SK-N-SH treated with all-trans-retinoic acid at 6 μM for 48 hours (cell line): ENCODE data around the gene CCDC154.

Experiments
- ARNTL ChIP-seq: fragments of 450-650 bp; formaldehyde crosslinking; IDR thresholded peaks from 2 replicates; pipeline ENCODE4 v1.5.0; 2020; ENCODE audit warnings: low read depth, mild to moderate bottlenecking, moderate library complexity, borderline replicate concordance
- PPARA ChIP-seq: fragments of 250-450 bp; sonication (Bioruptor Pico); IDR thresholded peaks from 2 replicates; pipeline ENCODE4 v1.5.0; 2020; ENCODE audit warnings: mild to moderate bottlenecking, borderline replicate concordance
- TOX ChIP-seq: fragments of 250-450 bp; sonication (Bioruptor Pico); IDR thresholded peaks from 2 replicates; pipeline ENCODE4 v1.8.0; 2021; ENCODE audit warnings: mild to moderate bottlenecking, moderate library complexity, borderline replicate concordance
- ZFP30 ChIP-seq: fragments of 450-650 bp; formaldehyde crosslinking; IDR thresholded peaks from 2 replicates; pipeline ENCODE4 v1.5.0; 2022; ENCODE audit warnings: mild to moderate bottlenecking, moderate library complexity
- ZNF8 ChIP-seq: fragments of 450-650 bp; formaldehyde crosslinking; IDR thresholded peaks from 2 replicates; pipeline ENCODE4 v1.5.0; 2020; ENCODE audit warnings: mild to moderate bottlenecking, moderate library complexity
- TF ChIP-seq, protein P1 (sequence below): fragments of 250-450 bp; sonication (Bioruptor Pico); IDR thresholded peaks from 2 replicates; pipeline ENCODE4 v1.5.0; 2020; ENCODE audit warnings: mild to moderate bottlenecking, moderate library complexity
- TF ChIP-seq, protein P2 (sequence below): fragments of 250-450 bp; sonication (Bioruptor Pico); IDR thresholded peaks from 2 replicates; pipeline ENCODE4 v1.8.0; 2020; ENCODE audit warnings: mild to moderate bottlenecking, moderate library complexity, borderline replicate concordance
- TF ChIP-seq, protein P3 (sequence below): fragments of 250-450 bp; sonication (Bioruptor Pico); IDR thresholded peaks from 2 replicates; pipeline ENCODE4 v1.5.1; 2020; ENCODE audit warnings: low read depth, mild to moderate bottlenecking, moderate library complexity

DNA sequence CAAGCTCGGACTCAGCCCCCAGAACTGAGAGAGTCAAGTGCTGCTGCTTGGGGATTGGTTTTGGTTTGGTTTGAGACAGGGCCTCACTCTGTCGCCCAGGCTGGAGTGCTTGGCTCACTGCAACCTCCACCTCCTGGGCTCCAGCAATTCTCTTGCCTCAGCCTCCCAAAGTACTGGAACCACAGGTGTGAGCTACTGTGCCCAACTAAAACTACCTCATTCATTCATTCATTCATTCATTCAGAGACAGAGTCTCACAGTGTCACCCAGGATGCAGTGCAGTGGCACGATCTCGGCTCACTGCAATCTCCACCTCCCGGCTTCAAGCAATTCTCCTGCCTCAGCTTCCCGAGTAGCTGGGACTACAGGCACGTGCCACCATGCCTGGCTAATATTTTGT, 54.6 kb downstream of the CCDC154 start:
- TF ChIP-seq, protein P1, sequence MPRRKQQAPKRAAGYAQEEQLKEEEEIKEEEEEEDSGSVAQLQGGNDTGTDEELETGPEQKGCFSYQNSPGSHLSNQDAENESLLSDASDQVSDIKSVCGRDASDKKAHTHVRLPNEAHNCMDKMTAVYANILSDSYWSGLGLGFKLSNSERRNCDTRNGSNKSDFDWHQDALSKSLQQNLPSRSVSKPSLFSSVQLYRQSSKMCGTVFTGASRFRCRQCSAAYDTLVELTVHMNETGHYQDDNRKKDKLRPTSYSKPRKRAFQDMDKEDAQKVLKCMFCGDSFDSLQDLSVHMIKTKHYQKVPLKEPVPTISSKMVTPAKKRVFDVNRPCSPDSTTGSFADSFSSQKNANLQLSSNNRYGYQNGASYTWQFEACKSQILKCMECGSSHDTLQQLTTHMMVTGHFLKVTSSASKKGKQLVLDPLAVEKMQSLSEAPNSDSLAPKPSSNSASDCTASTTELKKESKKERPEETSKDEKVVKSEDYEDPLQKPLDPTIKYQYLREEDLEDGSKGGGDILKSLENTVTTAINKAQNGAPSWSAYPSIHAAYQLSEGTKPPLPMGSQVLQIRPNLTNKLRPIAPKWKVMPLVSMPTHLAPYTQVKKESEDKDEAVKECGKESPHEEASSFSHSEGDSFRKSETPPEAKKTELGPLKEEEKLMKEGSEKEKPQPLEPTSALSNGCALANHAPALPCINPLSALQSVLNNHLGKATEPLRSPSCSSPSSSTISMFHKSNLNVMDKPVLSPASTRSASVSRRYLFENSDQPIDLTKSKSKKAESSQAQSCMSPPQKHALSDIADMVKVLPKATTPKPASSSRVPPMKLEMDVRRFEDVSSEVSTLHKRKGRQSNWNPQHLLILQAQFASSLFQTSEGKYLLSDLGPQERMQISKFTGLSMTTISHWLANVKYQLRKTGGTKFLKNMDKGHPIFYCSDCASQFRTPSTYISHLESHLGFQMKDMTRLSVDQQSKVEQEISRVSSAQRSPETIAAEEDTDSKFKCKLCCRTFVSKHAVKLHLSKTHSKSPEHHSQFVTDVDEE (CRISPR knock-in tag): no peak
- TF ChIP-seq ZFP30 (CRISPR knock-in tag) (no peak), ARNTL (CRISPR knock-in tag) (no peak), TOX (CRISPR knock-in tag) (no peak), ZNF8 (CRISPR knock-in tag) (no peak), PPARA (no peak)
- TF ChIP-seq, protein P2, sequence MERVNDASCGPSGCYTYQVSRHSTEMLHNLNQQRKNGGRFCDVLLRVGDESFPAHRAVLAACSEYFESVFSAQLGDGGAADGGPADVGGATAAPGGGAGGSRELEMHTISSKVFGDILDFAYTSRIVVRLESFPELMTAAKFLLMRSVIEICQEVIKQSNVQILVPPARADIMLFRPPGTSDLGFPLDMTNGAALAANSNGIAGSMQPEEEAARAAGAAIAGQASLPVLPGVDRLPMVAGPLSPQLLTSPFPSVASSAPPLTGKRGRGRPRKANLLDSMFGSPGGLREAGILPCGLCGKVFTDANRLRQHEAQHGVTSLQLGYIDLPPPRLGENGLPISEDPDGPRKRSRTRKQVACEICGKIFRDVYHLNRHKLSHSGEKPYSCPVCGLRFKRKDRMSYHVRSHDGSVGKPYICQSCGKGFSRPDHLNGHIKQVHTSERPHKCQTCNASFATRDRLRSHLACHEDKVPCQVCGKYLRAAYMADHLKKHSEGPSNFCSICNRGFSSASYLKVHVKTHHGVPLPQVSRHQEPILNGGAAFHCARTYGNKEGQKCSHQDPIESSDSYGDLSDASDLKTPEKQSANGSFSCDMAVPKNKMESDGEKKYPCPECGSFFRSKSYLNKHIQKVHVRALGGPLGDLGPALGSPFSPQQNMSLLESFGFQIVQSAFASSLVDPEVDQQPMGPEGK (CRISPR knock-in tag): no peak
- TF ChIP-seq, protein P3, sequence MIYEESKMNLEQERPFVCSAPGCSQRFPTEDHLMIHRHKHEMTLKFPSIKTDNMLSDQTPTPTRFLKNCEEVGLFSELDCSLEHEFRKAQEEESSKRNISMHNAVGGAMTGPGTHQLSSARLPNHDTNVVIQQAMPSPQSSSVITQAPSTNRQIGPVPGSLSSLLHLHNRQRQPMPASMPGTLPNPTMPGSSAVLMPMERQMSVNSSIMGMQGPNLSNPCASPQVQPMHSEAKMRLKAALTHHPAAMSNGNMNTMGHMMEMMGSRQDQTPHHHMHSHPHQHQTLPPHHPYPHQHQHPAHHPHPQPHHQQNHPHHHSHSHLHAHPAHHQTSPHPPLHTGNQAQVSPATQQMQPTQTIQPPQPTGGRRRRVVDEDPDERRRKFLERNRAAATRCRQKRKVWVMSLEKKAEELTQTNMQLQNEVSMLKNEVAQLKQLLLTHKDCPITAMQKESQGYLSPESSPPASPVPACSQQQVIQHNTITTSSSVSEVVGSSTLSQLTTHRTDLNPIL (CRISPR knock-in tag): no peak
